A673 (cell line): ENCODE results near the gene SRCAP. TPM values are rescaled to one million over a fixed set of nuclear protein-coding genes. Genes with fewer than 3 reads are reported as not detected.

Experiments used
- BruUV-seq: library from RNA; stranded (reverse); fragments of 400-500 nt; replicated peaks from 2 replicates; lab custom pipeline; 2021; lab: Mats Ljungman, UMichigan
- CTCF ChIA-PET: fragments of 300-600 bp; sonication (Branson Sonifier 250); formaldehyde crosslinking; loops from one replicate; lab custom pipeline; 2022; ENCODE audit warnings: antibody characterized with exemption; lab: Charles Lee
- POLR2A ChIA-PET: fragments of 300-600 bp; sonication (Branson Sonifier 250); formaldehyde crosslinking; loops from one replicate; lab custom pipeline; 2022; ENCODE audit warnings: antibody characterized with exemption; ENCODE audit not compliant: low non-redundant PET; lab: Charles Lee
- DNase-seq: peaks from one replicate; pipeline ENCODE4 v3.0.0-alpha.2; 2015; ENCODE audit warnings: low spot score
- H3K27ac ChIP-seq: fragments of 200-600 bp; sonication (generic); 2 replicates; pipeline ENCODE4 v1.5.1; 2016; ENCODE audit warnings: mixed run types, low read depth, mild to moderate bottlenecking, mixed read lengths, antibody characterized with exemption, low read length; ENCODE audit not compliant: poor library complexity, severe bottlenecking
- H3K27me3 ChIP-seq: fragments of 200-600 bp; sonication (generic); replicated peaks from 2 replicates; pipeline ENCODE4 v1.6.1; 2017; ENCODE audit warnings: mixed run types, low read depth, mild to moderate bottlenecking, mixed read lengths, antibody characterized with exemption, low read length; ENCODE audit not compliant: insufficient read depth, poor library complexity
- H3K36me3 ChIP-seq: fragments of 200-600 bp; sonication (generic); 2 replicates; pipeline ENCODE4 v1.6.1; 2016; ENCODE audit warnings: mixed run types, mild to moderate bottlenecking, mixed read lengths, antibody characterized with exemption, low read length; ENCODE audit not compliant: insufficient read depth, poor library complexity, severe bottlenecking
- H3K4me1 ChIP-seq: fragments of 200-600 bp; sonication (generic); 2 replicates; pipeline ENCODE4 v1.6.1; 2017; ENCODE audit warnings: mixed run types, mild to moderate bottlenecking, mixed read lengths, antibody characterized with exemption, low read length; ENCODE audit not compliant: insufficient read depth, poor library complexity, severe bottlenecking
- H3K4me3 ChIP-seq: fragments of 200-600 bp; sonication (generic); 2 replicates; pipeline ENCODE4 v1.5.1; 2016; ENCODE audit warnings: low read depth, mixed run types, mild to moderate bottlenecking, mixed read lengths, low read length; ENCODE audit not compliant: poor library complexity, severe bottlenecking
- H3K9me3 ChIP-seq: fragments of 200-600 bp; sonication (generic); 2 replicates; pipeline ENCODE4 v1.6.1; 2016; ENCODE audit warnings: mixed run types, low read depth, mild to moderate bottlenecking, mixed read lengths, antibody characterized with exemption, low read length; ENCODE audit not compliant: poor library complexity, severe bottlenecking
- CTCF ChIP-seq: fragments of 300-800, 200-600 bp; sonication (generic); conservative IDR thresholded peaks from 2 replicates; pipeline ENCODE4 v1.5.1; 2017; ENCODE audit warnings: low read depth, mild to moderate bottlenecking, antibody characterized with exemption, low read length, moderate library complexity, mixed read lengths
- EZH2 ChIP-seq: fragments of 200-600 bp; sonication (generic); IDR thresholded peaks from 2 replicates; pipeline ENCODE4 v1.6.1; 2017; ENCODE audit warnings: borderline replicate concordance, low read depth, mild to moderate bottlenecking, mixed read lengths, antibody characterized with exemption, low read length; ENCODE audit not compliant: poor library complexity, severe bottlenecking
- intact Hi-C: fragments of 100-400 bp; cut with micrococcal nuclease; formaldehyde crosslinking; loops from one replicate; pipeline ENCODE4 v1.10.0; 2022; ENCODE audit not compliant: unreplicated experiment
- total RNA-seq: library from RNA; stranded (reverse); gene quantifications from 2 replicates; pipeline ENCODE4 v1.2.3, GENCODE V29; 2021

SRCAP gene
- total RNA-seq, 1 experiment from 2014 or later = 104 TPM

DNA sequence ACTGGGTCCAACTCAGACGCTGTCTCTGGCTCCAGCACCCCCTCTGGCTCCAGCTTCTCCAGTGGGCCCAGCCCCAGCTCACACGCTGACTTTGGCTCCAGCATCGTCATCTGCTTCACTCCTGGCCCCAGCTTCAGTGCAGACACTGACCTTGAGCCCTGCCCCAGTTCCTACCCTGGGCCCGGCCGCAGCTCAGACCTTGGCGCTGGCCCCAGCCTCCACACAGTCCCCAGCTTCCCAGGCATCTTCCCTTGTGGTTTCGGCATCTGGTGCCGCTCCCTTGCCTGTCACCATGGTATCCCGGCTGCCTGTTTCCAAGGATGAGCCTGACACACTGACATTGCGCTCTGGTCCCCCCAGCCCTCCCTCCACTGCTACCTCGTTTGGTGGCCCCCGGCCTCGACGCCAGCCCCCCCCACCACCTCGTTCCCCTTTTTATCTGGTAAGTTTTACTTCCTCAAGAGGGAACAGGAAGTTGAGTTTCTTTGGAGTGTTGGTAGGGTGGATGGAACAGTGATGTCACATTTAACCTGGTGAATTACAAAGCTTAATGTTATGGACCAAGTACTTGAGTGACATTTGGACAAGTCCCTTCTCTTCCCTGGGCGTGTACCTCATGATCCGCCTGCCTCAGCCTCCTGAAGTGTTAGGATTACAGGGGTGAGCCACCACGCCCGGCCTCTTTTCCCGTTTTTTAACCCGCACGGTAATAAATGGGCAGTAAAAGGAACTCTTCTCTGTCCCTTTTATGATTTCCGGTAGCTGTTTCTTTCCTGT lies 25.9 kb downstream of the SRCAP start:
- TF ChIP-seq CTCF (no peak), EZH2 (no peak)
- no peaks in the 10 kb centered on the region for H3K9me3 ChIP-seq
- no TSS peak for BruUV-seq
- H3K27me3 ChIP-seq = no peaks in the 10 kb centered on the region
- POLR2A ChIA-PET = no interaction called here
- H3K36me3 ChIP-seq = peaks cover 78% of the 10 kb centered on the region
- no peak overlapping the region for H3K4me3 ChIP-seq
- no peak overlapping the region for H3K27ac ChIP-seq
- CTCF ChIA-PET = no interaction called here
- H3K4me1 ChIP-seq = no peaks in the 10 kb centered on the region
- DNase-seq = no peak
- intact Hi-C loops = no loop called here

- intact Hi-C loops = no loop called here
- H3K27ac ChIP-seq = no peak overlapping the region
- no peaks in the 10 kb centered on the region for H3K9me3 ChIP-seq
- no peak for TF ChIP-seq CTCF
- no peak for TF ChIP-seq EZH2
- no peaks in the 10 kb centered on the region for H3K27me3 ChIP-seq
- ChIA-PET CTCF (no interaction called here), POLR2A (no interaction called here)
- no peak overlapping the region for H3K4me3 ChIP-seq
- peaks cover 77% of the 10 kb centered on the region for H3K36me3 ChIP-seq
- no peak for DNase-seq
- H3K4me1 ChIP-seq = no peaks in the 10 kb centered on the region
- no TSS peak for BruUV-seq
Observed at GRCh38 chr16:30725418-30725792, 26.4 kb downstream of the SRCAP start.

DNA sequence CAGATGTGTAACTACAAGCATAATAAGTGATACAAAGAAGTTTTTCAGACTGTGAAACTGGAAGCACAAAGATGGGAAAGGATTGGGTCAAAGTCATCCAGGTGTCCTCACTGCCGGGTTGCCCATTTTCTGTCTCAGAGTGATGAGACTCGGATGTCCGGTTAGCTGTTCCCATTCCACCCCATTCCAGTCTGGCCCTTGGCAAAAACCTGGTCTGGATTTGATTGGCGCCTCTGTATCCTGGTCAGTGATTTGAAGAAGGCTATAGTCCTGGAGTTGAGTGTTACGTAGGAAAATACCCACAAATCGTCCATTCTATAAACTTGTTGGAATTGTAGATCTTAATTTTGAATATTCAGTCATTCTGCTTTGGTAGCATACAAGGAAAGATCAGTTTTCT lies 29.4 kb downstream of the SRCAP start:
- no peak for TF ChIP-seq EZH2
- TF ChIP-seq CTCF = no peak
- CTCF ChIA-PET = no interaction called here
- H3K36me3 ChIP-seq = peaks cover 72% of the 10 kb centered on the region
- BruUV-seq = no TSS peak
- DNase-seq = no peak
- POLR2A ChIA-PET = no interaction called here
- no peaks in the 10 kb centered on the region for H3K27me3 ChIP-seq
- H3K27ac ChIP-seq = no peak overlapping the region
- no peaks in the 10 kb centered on the region for H3K4me1 ChIP-seq
- H3K9me3 ChIP-seq = no peaks in the 10 kb centered on the region
- intact Hi-C loops = no loop called here
- H3K4me3 ChIP-seq = no peak overlapping the region
